ENCODE results near the gene AAMP.

The AAMP gene

GRCh38 chr2:218234521-218234920 lies 35.4 kb downstream of the AAMP start:
- no peaks in the 10 kb centered on the region for H3K9me3 ChIP-seq (ENCODE audit: control insufficient read depth, low read length)
- H3K4me2 ChIP-seq (ENCODE audit: low read length) = no peak overlapping the region
- TF ChIP-seq, protein P1, sequence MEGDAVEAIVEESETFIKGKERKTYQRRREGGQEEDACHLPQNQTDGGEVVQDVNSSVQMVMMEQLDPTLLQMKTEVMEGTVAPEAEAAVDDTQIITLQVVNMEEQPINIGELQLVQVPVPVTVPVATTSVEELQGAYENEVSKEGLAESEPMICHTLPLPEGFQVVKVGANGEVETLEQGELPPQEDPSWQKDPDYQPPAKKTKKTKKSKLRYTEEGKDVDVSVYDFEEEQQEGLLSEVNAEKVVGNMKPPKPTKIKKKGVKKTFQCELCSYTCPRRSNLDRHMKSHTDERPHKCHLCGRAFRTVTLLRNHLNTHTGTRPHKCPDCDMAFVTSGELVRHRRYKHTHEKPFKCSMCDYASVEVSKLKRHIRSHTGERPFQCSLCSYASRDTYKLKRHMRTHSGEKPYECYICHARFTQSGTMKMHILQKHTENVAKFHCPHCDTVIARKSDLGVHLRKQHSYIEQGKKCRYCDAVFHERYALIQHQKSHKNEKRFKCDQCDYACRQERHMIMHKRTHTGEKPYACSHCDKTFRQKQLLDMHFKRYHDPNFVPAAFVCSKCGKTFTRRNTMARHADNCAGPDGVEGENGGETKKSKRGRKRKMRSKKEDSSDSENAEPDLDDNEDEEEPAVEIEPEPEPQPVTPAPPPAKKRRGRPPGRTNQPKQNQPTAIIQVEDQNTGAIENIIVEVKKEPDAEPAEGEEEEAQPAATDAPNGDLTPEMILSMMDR (IDR thresholded peaks at IDR 0.05) = no peak
- H3K79me2 ChIP-seq = peaks cover 7% of the 10 kb centered on the region
- H3K4me1 ChIP-seq = no peaks in the 10 kb centered on the region
- H3K4me3 ChIP-seq (ENCODE audit: low read depth, low read length) = no peak overlapping the region
- H3K9ac ChIP-seq = no peak overlapping the region
- H3K27ac ChIP-seq = no peak overlapping the region
- H3K27me3 ChIP-seq (ENCODE audit: control insufficient read depth, insufficient read depth, low read length) = no peaks in the 10 kb centered on the region
- no peaks in the 10 kb centered on the region for H3K36me3 ChIP-seq (ENCODE audit: control insufficient read depth, insufficient read depth, low read length)
- no peak overlapping the region for H2AFZ ChIP-seq

- no peak overlapping the region for H2AFZ ChIP-seq
- no peaks in the 10 kb centered on the region for H3K36me3 ChIP-seq (ENCODE audit: control insufficient read depth, insufficient read depth, low read length)
- TF ChIP-seq, protein P1 (IDR thresholded peaks at IDR 0.05) = no peak
- no peak overlapping the region for H3K4me3 ChIP-seq (ENCODE audit: low read depth, low read length)
- H3K79me2 ChIP-seq = peaks cover 7% of the 10 kb centered on the region
- H3K27me3 ChIP-seq (ENCODE audit: control insufficient read depth, insufficient read depth, low read length) = no peaks in the 10 kb centered on the region
- H3K4me2 ChIP-seq (ENCODE audit: low read length) = no peak overlapping the region
- H3K9me3 ChIP-seq (ENCODE audit: control insufficient read depth, low read length) = no peaks in the 10 kb centered on the region
- no peak overlapping the region for H3K9ac ChIP-seq
- H3K27ac ChIP-seq = no peak overlapping the region
- H3K4me1 ChIP-seq = no peaks in the 10 kb centered on the region
Measured at GRCh38 chr2:218233543-218233942, 36.4 kb downstream of the AAMP start.

DNA sequence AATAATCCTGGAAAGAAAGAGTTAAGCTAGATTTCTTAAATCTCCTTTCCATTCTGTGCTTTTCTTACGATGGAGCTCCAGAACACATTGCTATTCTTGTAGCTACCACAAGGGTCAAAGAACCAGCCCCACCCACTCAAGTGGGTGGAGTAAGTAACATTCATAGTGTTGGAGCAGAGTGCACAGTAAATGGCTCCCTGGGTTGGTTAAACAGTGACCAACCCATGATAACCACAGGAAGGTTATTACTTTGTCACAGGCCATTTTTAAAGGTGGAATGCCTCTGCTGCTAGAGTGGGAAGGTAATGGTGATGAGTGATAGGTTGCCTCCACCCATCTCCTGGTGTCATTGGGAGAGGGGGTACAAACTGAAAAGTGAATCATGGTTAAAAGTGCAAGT lies 39.1 kb downstream of the AAMP start:
- Histone ChIP-seq H3K36me3 (ENCODE audit: control insufficient read depth, insufficient read depth, low read length) (no peaks in the 10 kb centered on the region), H3K27ac (no peak overlapping the region), H3K4me3 (ENCODE audit: low read depth, low read length) (no peak overlapping the region), H3K4me2 (ENCODE audit: low read length) (no peak overlapping the region), H3K9me3 (ENCODE audit: control insufficient read depth, low read length) (no peaks in the 10 kb centered on the region), H3K9ac (no peak overlapping the region), H3K4me1 (no peaks in the 10 kb centered on the region), H3K79me2 (peaks cover 10% of the 10 kb centered on the region), H3K27me3 (ENCODE audit: control insufficient read depth, insufficient read depth, low read length) (no peaks in the 10 kb centered on the region), H2AFZ (no peak overlapping the region)
- TF ChIP-seq, protein P1 (IDR thresholded peaks at IDR 0.05) = no peak

DNA sequence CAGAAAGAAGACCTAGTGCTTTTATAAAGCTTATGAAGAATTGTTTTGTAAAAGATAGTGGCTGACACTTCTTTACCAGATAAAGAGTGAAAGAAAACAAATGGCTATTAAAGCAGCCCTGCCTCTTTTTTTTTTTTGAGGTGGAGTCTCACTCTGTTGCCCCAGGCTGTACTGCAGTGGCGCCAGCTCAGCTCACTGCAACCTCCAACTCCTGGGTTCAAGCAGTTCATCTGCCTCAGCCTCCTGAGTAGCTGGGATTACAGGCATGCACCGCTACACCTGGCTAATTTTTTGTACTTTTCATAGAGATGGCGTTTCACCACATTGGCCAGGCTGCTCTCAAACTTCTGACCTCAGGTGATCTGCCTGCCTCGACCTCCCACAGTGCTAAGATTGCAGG lies 40.1 kb downstream of the AAMP start:
- Histone ChIP-seq H3K4me3 (ENCODE audit: low read depth, low read length) (no peak overlapping the region), H3K36me3 (ENCODE audit: control insufficient read depth, insufficient read depth, low read length) (no peaks in the 10 kb centered on the region), H3K4me2 (ENCODE audit: low read length) (no peak overlapping the region), H3K9me3 (ENCODE audit: control insufficient read depth, low read length) (no peaks in the 10 kb centered on the region), H3K27me3 (ENCODE audit: control insufficient read depth, insufficient read depth, low read length) (no peaks in the 10 kb centered on the region), H3K9ac (no peak overlapping the region), H3K27ac (no peak overlapping the region), H3K79me2 (peaks cover 10% of the 10 kb centered on the region), H2AFZ (no peak overlapping the region), H3K4me1 (no peaks in the 10 kb centered on the region)
- TF ChIP-seq, protein P1 (IDR thresholded peaks at IDR 0.05) = no peak

- H3K4me2 ChIP-seq (ENCODE audit: low read length) = no peak overlapping the region
- H3K36me3 ChIP-seq (ENCODE audit: control insufficient read depth, insufficient read depth, low read length) = no peaks in the 10 kb centered on the region
- no peaks in the 10 kb centered on the region for H3K4me1 ChIP-seq
- H3K27me3 ChIP-seq (ENCODE audit: control insufficient read depth, insufficient read depth, low read length) = no peaks in the 10 kb centered on the region
- no peak overlapping the region for H3K4me3 ChIP-seq (ENCODE audit: low read depth, low read length)
- H3K9ac ChIP-seq = no peak overlapping the region
- peak overlapping the region; percentile 22 for H3K27ac ChIP-seq
- H3K79me2 ChIP-seq = peaks cover 13% of the 10 kb centered on the region
- TF ChIP-seq, protein P1 (IDR thresholded peaks at IDR 0.05) = no peak
- H3K9me3 ChIP-seq (ENCODE audit: control insufficient read depth, low read length) = no peaks in the 10 kb centered on the region
- H2AFZ ChIP-seq = no peak overlapping the region
Measured at GRCh38 chr2:218229239-218229638, 40.7 kb downstream of the AAMP start.
